ENCODE data around the gene LSM14A. TPM values are rescaled to one million over a fixed set of nuclear protein-coding genes. Genes with fewer than 3 reads are reported as not detected.

Gene LSM14A
- total and polyA plus RNA-seq, 2 of the 8 experiments (the other 6 are each of a cell fraction or from before 2014, with no cell fraction given): 117 to 195 TPM

GRCh38 chr19:34189199-34189916 lies 17.1 kb downstream of the LSM14A start:
- Histone ChIP-seq H3K4me3 (ENCODE audit: extremely low read depth in 1 of 4, insufficient read depth in 2 of 4, low read depth in 3 of 4, low read length in 4 of 4) (no peak overlapping the region), H3K27ac (ENCODE audit: low read depth, low read length) (no peak overlapping the region), H3K36me3 (ENCODE audit: control insufficient read depth in 2 of 4, insufficient read depth in 4 of 4, low read length in 3 of 4) (peaks cover 0 to 7% (median 3%) of the 10 kb centered on the region in 4 experiments; a peak in 3 of 8 replicates), H3K23ac (ENCODE audit: insufficient read length) (no peak overlapping the region), H2BK12ac (ENCODE audit: low read depth, low read length) (no peak overlapping the region), H3K23me2 (ENCODE audit: low read depth, low read length) (no peaks in the 10 kb centered on the region), H2BK20ac (ENCODE audit: low read length) (no peak overlapping the region), H3K27me3 (replicated peaks in 1 of 4; ENCODE audit: control insufficient read depth in 3 of 4, extremely low read depth in 1 of 4, insufficient read depth in 3 of 4, low read length in 3 of 4) (no peaks in the 10 kb centered on the region), H3K4me1 (replicated peaks in 1 of 4; ENCODE audit: control insufficient read depth in 3 of 4, insufficient read depth in 4 of 4, low read length in 3 of 4) (peaks cover 0 to 4% (median 0%) of the 10 kb centered on the region in 4 experiments; a peak in 2 of 7 replicates), H4K8ac (ENCODE audit: extremely low read depth, insufficient read depth, low read length) (no peak overlapping the region), H2AFZ (ENCODE audit: low read length) (no peak overlapping the region), H3K9ac (replicated peaks in 1 of 4; ENCODE audit: extremely low read depth in 1 of 4, low read depth in 3 of 4, low read length in 3 of 4) (no peak overlapping the region), H4K20me1 (replicated peaks in 1 of 2; ENCODE audit: control insufficient read depth in 1 of 2, insufficient read depth in 2 of 2, low read length in 2 of 2) (peaks cover 17 to 27% of the 10 kb centered on the region in 2 experiments), H3K18ac (ENCODE audit: extremely low read depth, low read length) (no peak overlapping the region), H3K56ac (replicated peaks; ENCODE audit: insufficient read length, low read depth, low read length) (no peak overlapping the region), H2BK120ac (replicated peaks; ENCODE audit: low read depth, low read length) (no peak overlapping the region), H3K14ac (ENCODE audit: insufficient read length) (no peak overlapping the region), H3K4me2 (ENCODE audit: insufficient read depth in 1 of 2, low read depth in 2 of 2, low read length in 2 of 2) (no peak overlapping the region), H4K5ac (ENCODE audit: insufficient read length, low read depth, low read length) (no peak overlapping the region), H3K4ac (replicated peaks; ENCODE audit: insufficient read length, low read depth, low read length) (no peak overlapping the region), H2BK15ac (ENCODE audit: low read length) (no peak overlapping the region), H4K91ac (replicated peaks; ENCODE audit: insufficient read length, low read length) (no peak overlapping the region), H3K9me3 (ENCODE audit: insufficient read depth in 2 of 2, low read depth in 1 of 2, low read length in 1 of 2) (no peaks in the 10 kb centered on the region), H3K79me1 (ENCODE audit: low read depth, low read length) (no peaks in the 10 kb centered on the region; the same call in 1 of the 2 replicates), H2AK5ac (ENCODE audit: low read depth, low read length) (no peak overlapping the region), H2BK5ac (ENCODE audit: low read depth, low read length) (no peak overlapping the region), H3K79me2 (ENCODE audit: control insufficient read depth in 1 of 2, insufficient read depth in 2 of 2, low read length in 2 of 2) (peaks cover 24 to 100% of the 10 kb centered on the region in 2 experiments)
- DNase-seq (ENCODE audit: low read depth in 1 of 2, low spot score in 2 of 2): no peak
- 68% methylated on average over 2 of the region's 2 CpGs; no CpG with 5 or more reads in 1 of the 2 experiments for WGBS, 2 experiments (ENCODE audit: extremely low coverage in 1 of 2, insufficient coverage in 1 of 2, insufficient read length in 1 of 2, insufficient replicate concordance in 2 of 2, low coverage in 1 of 2, low lambda C conversion rate in 2 of 2, missing lambda C conversion rate in 1 of 2)
- POLR2A ChIA-PET (ENCODE audit: partially characterized antibody): interaction anchor here (0.5 to 1.7 kb wide), 7 partner anchors 10 to 62 kb away, joined by 3 to 6 read pairs (median 4); no protein-coding TSS in a partner anchor
- no peak for FAIRE-seq
- CTCF ChIA-PET (ENCODE audit: partially characterized antibody): interaction anchor here (1.1 to 1.2 kb wide), 2 partner anchors 32 to 33 kb away, joined by 3 to 4 read pairs; no protein-coding TSS in a partner anchor
- no peak for TF ChIP-seq BRCA1 (IDR thresholded peaks at IDR 0.05; ENCODE audit: low read depth, low read length)
- no peak for TF ChIP-seq POU5F1 (IDR thresholded peaks at IDR 0.05; ENCODE audit: low read depth, low read length)
- TF ChIP-seq ATF2 (IDR thresholded peaks at IDR 0.05; ENCODE audit: low read length): no peak
- TF ChIP-seq KDM5A (IDR thresholded peaks at IDR 0.05; ENCODE audit: low read length): no peak
- TF ChIP-seq MAFK (IDR thresholded peaks at IDR 0.05; ENCODE audit: low read depth, low read length): no peak
- TF ChIP-seq RFX5 (IDR thresholded peaks at IDR 0.05; ENCODE audit: borderline replicate concordance, low read depth, low read length): no peak
- no peak for TF ChIP-seq EZH2 (IDR thresholded peaks at IDR 0.05; ENCODE audit: low read depth, low read length, severe bottlenecking)
- TF ChIP-seq GTF2F1 (IDR thresholded peaks at IDR 0.05; ENCODE audit: borderline replicate concordance, low read depth, low read length): no peak
- no peak for TF ChIP-seq PHF8 (conservative IDR thresholded peaks at IDR 0.05; ENCODE audit: low read depth, low read length)
- no peak for TF ChIP-seq POLR2A (IDR thresholded peaks at IDR 0.05; ENCODE audit: control extremely low read depth in 1 of 2, low read depth in 2 of 2, low read length in 2 of 2)
- TF ChIP-seq CHD2 (IDR thresholded peaks at IDR 0.05; ENCODE audit: low read length): no peak
